Stimulated activated CD4-positive, alpha-beta T cell treated with anti-CD3 and anti-CD28 coated beads, Interleukin-12 subunit alpha, Interleukin-12 subunit beta, amount 100 ng/mL, for 48 hours (primary cell): ENCODE measurements around the gene GMNN.

Source experiments
- DNase-seq, 3 donors: peaks; one replicate each; pipeline ENCODE4 v3.0.0-alpha.2; 2020; ENCODE audit warnings: low read depth in 2 of 3, low spot score in 1 of 3

GMNN gene

DNA sequence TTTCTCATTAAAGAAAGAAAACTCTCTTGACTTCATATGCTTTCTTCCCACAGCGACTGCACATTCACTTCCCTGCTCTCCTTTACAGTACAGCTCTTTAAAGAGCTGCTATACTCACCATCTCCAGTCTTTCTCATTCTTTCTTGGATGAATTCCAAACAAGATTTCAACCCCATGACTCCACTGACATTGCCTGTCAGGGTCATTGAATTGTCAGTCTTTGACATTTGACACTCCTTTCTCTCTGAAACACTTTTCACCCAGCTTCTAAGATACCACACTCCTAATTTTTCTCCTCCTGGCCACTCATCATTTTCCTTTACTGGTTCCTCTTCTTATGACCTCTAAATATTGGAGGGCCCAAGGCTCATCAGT is 24.8 kb downstream of the GMNN start:
- no peak for DNase-seq

- DNase-seq = no peak
These were observed 27.7 kb downstream of the GMNN start for GRCh38 chr6:24802271-24803059.

DNA sequence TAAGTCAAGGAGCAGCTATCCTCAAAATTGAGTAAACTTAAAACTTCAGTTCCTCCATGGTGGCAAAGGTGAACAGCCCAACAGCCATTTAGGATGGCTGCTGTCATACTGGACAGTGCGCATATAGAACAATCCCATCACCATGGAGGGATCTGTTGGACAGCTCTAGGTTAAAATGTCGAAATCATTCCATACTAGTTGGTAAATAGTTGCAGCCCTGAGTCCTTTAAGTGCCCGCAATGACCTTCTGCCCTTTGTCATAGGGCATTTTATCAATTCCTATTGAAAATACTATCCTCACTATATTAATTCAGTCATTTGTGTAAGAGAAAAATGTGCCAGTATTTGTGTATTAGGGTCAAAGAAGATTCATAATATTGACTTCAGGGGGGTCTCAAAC is 32.8 kb downstream of the GMNN start:
- no peak for DNase-seq

- no peak for DNase-seq
These were observed 35.0 kb downstream of the GMNN start for GRCh38 chr6:24809728-24810127.

GRCh38 chr6:24818346-24818745 is 43.6 kb downstream of the GMNN start:
- no peak for DNase-seq

DNA sequence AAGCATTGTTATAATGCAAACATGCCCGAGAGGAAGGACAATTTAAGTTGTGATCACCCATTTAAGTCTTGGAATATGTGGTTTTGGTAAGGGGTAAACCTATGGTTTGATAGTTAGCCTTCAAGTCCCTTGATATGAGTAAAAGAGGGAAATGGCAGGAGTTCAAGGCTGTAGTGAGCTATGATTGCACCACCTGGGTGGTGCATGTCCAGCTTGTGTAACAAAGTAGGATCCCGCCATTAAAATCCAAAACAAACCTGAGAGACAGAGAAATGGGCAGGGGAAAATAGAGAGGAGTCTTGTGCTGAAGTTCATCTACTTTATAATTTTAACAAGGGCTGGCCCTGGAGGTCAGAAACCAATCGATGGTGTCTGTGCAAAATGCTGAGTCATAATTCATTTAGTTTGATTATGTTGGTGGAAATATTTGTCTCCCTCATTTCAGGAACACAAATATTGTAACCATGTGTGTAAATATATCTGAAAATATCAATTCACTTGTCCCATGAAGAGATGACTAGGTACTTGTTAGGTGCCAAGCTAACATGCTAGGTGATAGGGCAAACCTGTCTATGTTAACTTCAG is 47.2 kb downstream of the GMNN start:
- no peak for DNase-seq

DNA sequence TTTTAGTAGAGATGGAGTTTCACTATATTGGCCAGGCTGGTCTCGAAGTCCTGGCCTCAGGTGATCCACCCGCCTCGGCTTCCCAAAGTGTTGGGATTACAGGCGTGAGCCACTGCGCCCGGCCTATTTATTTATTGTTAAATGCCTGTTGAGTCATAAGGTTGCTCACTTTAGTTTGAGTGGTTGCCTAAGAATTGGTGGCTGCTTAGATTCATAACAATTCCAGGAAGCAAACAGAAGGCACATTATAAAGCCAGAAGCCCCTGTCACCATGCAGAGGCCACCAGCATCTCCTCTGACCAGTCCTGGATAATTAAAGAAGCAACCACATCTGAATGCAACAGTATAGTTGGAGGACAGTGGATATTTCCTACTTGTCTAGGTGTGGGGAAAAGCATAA is 48.0 kb downstream of the GMNN start:
- DNase-seq = no peak

GRCh38 chr6:24823185-24823584 is 48.4 kb downstream of the GMNN start:
- DNase-seq = no peak

- no peak for DNase-seq
These were observed 49.6 kb downstream of the GMNN start for GRCh38 chr6:24824142-24824938.

GRCh38 chr6:24825130-24825630 is 50.4 kb downstream of the GMNN start:
- DNase-seq = no peak

- DNase-seq = no peak
These were observed 52.4 kb downstream of the GMNN start for GRCh38 chr6:24827162-24827561.

- no peak for DNase-seq
These were observed 53.2 kb downstream of the GMNN start for GRCh38 chr6:24827970-24828369.

DNA sequence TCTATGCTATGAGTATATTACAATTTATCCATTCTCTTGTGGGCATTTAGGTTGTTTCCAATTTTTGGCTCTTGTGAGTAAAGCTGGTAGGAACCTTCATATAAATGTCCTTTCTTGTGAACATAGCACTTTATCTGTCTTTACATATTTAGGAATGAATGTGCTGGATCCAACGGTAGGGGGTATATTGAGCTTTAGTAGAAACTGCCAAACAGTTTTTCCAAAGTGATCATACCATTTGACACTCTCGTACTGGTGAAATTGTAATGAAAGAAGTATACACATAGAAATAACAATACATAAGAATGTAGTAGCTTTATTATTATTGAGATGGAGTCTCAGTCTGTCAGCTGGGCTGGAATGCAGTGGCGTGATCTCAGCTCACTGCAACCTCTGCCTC is 54.9 kb downstream of the GMNN start:
- no peak for DNase-seq

DNA sequence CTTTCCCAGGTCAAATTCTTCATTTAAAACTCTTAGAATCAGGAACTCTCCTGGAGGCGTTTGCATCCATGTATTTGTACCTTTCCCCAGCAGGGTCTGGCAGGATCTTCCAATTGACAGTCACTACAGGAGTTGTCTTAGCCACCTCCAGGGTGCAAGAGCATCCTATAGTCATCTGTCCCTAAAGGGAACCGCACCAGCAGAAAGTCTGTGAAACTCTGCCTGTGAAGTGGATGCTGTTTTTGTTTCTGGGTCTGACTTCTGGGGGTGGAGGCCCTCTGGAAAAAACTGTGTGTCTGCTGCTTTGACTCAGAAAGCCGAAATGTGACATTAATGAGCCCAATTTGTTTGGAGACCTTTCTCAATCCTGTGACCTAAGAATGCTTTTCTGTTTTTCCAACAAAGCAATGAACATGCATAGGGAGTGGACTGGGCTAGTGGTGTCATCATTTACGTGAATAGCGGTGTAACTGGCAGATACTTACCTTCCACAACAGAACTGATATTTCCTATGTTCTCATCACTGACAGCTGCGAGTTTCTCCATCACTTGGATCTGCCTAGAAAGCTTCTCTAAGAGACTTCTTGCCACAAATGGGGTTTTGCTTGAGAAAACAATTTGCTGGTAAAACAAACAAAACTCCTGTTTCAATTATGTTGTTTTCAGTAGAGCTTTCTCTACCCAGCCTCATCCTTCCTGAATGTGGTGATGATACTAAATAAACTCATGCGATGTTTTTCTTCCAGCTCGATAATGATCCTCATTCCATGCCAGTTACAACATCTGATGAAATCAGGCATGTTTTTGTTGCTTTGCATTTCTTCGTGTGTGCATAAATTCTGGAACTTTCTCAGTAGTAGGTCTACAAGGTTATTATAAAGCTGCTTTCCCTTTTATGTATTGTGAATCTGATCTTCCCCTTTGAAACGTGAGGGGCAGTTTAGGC is 57.3 kb downstream of the GMNN start:
- DNase-seq = peak in 1 of 3 donors; percentile 15

DNA sequence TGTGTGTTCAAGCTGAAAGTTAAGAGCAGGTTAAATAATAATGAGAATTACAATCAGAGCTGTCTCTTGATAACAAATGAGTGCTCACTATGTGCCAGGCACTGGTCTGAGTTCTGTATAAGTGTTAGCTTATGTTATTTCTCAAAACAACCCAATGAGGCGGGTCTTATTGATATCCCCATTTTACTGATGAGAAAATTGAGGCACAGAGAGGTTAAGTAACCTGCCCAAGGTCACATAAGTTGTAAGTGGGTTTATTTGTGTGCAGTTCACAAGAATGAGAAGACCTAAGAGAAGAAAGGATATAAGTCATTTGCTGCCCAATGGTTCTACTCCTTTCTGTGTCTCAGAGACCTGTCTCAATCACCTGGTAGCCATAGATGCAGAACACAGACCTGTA is 58.1 kb downstream of the GMNN start:
- DNase-seq = no peak

DNA sequence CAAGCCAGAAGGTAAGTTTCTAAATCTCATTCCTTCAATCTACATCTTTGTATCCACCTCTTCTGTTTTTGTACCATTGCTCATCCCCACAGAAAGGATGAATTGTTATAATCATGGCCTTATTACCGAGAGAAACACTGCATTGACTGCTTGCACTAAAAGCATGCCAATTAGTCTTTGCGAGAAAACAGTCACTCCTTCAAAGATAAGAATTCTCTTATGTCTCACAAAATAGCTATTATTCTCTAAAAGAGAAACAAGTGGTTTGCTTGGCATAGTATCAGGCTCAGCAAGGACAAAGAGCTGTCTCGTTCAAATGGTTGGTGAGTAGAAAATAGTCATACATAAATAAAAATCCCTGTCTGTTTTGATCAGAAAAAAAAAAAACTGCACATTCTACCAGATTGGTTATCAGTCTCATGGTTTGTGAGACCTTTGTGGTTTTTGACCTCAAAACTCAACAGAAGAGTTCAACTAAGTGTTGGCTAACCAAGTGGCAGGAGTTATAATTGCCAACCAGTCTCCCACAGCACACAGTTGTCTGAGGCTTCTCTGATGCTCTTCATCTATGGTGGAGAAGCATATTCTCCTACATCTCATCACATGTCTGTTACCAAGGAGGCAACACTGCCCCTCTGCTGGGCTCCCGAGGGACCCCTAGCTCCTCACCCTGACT is 59.1 kb downstream of the GMNN start:
- DNase-seq = no peak
